ENCODE results near the gene TPRG1.

DNA sequence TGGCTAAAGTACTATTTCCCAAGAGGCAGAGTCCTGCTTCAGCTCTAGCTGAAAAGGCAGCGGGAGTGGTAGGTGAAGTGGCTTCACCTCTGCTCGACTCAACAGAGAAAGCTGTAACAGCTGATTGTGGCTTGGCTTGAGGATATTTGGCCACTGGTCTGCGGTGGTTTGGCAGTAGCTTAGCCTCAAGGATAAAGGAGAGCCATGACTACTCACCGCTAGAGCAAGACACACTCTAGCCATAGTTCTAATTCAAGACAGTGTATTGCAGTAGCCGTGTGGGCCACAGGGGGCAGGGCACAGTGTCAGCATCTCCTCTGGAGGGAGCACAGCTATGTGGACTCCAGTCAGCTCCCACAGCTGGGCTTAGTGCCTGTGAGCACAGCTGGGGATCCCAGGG, 23.5 kb downstream of the TPRG1 start:
- TF ChIP-seq, protein P1, sequence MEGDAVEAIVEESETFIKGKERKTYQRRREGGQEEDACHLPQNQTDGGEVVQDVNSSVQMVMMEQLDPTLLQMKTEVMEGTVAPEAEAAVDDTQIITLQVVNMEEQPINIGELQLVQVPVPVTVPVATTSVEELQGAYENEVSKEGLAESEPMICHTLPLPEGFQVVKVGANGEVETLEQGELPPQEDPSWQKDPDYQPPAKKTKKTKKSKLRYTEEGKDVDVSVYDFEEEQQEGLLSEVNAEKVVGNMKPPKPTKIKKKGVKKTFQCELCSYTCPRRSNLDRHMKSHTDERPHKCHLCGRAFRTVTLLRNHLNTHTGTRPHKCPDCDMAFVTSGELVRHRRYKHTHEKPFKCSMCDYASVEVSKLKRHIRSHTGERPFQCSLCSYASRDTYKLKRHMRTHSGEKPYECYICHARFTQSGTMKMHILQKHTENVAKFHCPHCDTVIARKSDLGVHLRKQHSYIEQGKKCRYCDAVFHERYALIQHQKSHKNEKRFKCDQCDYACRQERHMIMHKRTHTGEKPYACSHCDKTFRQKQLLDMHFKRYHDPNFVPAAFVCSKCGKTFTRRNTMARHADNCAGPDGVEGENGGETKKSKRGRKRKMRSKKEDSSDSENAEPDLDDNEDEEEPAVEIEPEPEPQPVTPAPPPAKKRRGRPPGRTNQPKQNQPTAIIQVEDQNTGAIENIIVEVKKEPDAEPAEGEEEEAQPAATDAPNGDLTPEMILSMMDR (IDR thresholded peaks at IDR 0.05; ENCODE audit: control extremely low read depth in 1 of 3, insufficient read depth in 1 of 3, low read depth in 1 of 3, low read length in 3 of 3) = peak; percentile 57 to 63 (median 63)
- TF ChIP-seq EP300 (IDR thresholded peaks at IDR 0.05; ENCODE audit: borderline replicate concordance in 1 of 2, low read depth in 2 of 2, low read length in 2 of 2) = no peak
- TF ChIP-seq RFX5 (IDR thresholded peaks at IDR 0.05; ENCODE audit: borderline replicate concordance, low read depth, low read length) = no peak
- TF ChIP-seq CEBPB (IDR thresholded peaks at IDR 0.05; ENCODE audit: low read depth, low read length) = no peak
- no peak for TF ChIP-seq JUN (IDR thresholded peaks at IDR 0.05; ENCODE audit: low read depth, low read length)
- TF ChIP-seq RAD21 (IDR thresholded peaks at IDR 0.05 in 1 of 2, conservative IDR thresholded peaks at IDR 0.05 in 1 of 2; ENCODE audit: low read depth in 2 of 2, low read length in 2 of 2) = peak; percentile 6 to 12; a peak in 1 of 4 replicates
- no peak for TF ChIP-seq TAF1 (IDR thresholded peaks at IDR 0.05; ENCODE audit: low read depth, low read length)
- TF ChIP-seq EZH2 (IDR thresholded peaks at IDR 0.05; ENCODE audit: low read depth, low read length, severe bottlenecking) = no peak
- TF ChIP-seq, protein P2, sequence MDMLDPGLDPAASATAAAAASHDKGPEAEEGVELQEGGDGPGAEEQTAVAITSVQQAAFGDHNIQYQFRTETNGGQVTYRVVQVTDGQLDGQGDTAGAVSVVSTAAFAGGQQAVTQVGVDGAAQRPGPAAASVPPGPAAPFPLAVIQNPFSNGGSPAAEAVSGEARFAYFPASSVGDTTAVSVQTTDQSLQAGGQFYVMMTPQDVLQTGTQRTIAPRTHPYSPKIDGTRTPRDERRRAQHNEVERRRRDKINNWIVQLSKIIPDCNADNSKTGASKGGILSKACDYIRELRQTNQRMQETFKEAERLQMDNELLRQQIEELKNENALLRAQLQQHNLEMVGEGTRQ (IDR thresholded peaks at IDR 0.05; ENCODE audit: low read length) = no peak
- TF ChIP-seq EGR1 (IDR thresholded peaks at IDR 0.05; ENCODE audit: borderline replicate concordance, low read depth, low read length) = no peak
- TF ChIP-seq POLR2A (IDR thresholded peaks at IDR 0.05; ENCODE audit: control extremely low read depth in 1 of 2, low read depth in 2 of 2, low read length in 2 of 2) = no peak
- TF ChIP-seq, protein P3, sequence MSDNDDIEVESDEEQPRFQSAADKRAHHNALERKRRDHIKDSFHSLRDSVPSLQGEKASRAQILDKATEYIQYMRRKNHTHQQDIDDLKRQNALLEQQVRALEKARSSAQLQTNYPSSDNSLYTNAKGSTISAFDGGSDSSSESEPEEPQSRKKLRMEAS (IDR thresholded peaks at IDR 0.05) = no peak

Data from H1 (cell line).